HEK293T (cell line): ENCODE measurements around the gene SGMS1.
"Not testable (repeated sequence)": the region's sequence is repeated elsewhere in the genome, so short reads cannot be mapped to it uniquely, and the experiment has no call there.

ENCODE experiments used
- CTCF ChIA-PET: fragments of 350-600 bp; formaldehyde crosslinking; extraction: SDS; loops from one replicate; lab custom pipeline; 2021; ENCODE audit warnings: antibody characterized with exemption, inconsistent platforms; lab: Yijun Ruan, JAX
- POLR2A ChIA-PET: fragments of 350-600 bp; formaldehyde crosslinking; extraction: SDS; loops from one replicate; lab custom pipeline; 2020; ENCODE audit warnings: antibody characterized with exemption, inconsistent platforms; lab: Yijun Ruan, JAX
- DNase-seq: peaks from one replicate; pipeline ENCODE4 v3.0.0; 2012; ENCODE audit warnings: mixed read lengths; ENCODE audit errors: extremely low spot score
- ARNT ChIP-seq: fragments of 450-650 bp; IDR thresholded peaks from 2 replicates; pipeline ENCODE4 v1.6.1; 2017; ENCODE audit warnings: mild to moderate bottlenecking
- BHLHE40 ChIP-seq: fragments of 450-650 bp; IDR thresholded peaks from 2 replicates; pipeline ENCODE4 v1.6.1; 2016; ENCODE audit warnings: mild to moderate bottlenecking, moderate library complexity, borderline replicate concordance
- CTBP1 ChIP-seq: fragments of 450-650 bp; IDR thresholded peaks from 2 replicates; pipeline ENCODE4 v1.6.1; 2016; ENCODE audit warnings: borderline replicate concordance
- ELF4 ChIP-seq: fragments of 450-650 bp; IDR thresholded peaks from 2 replicates; pipeline ENCODE4 v1.6.1; 2017; ENCODE audit warnings: antibody characterized with exemption
- FOXA1 ChIP-seq: fragments of 450-650 bp; IDR thresholded peaks from 2 replicates; pipeline ENCODE4 v1.6.1; 2016; ENCODE audit warnings: mild to moderate bottlenecking
- FOXK2 ChIP-seq: fragments of 450-650 bp; IDR thresholded peaks from 2 replicates; pipeline ENCODE4 v1.6.1; 2016; ENCODE audit warnings: mild to moderate bottlenecking
- FOXM1 ChIP-seq: fragments of 450-650 bp; IDR thresholded peaks from 2 replicates; pipeline ENCODE4 v1.6.1; 2017; ENCODE audit warnings: mild to moderate bottlenecking, borderline replicate concordance
- HDGF ChIP-seq: fragments of 450-650 bp; IDR thresholded peaks from 2 replicates; pipeline ENCODE4 v1.6.1; 2017; ENCODE audit warnings: antibody characterized with exemption, borderline replicate concordance
- L3MBTL2 ChIP-seq: fragments of 450-650 bp; conservative IDR thresholded peaks from 2 replicates; pipeline ENCODE4 v1.6.1; 2016; ENCODE audit warnings: mild to moderate bottlenecking
- LEF1 ChIP-seq: fragments of 450-650 bp; IDR thresholded peaks from 2 replicates; pipeline ENCODE4 v1.6.1; 2017; ENCODE audit warnings: mild to moderate bottlenecking, borderline replicate concordance
- NFRKB ChIP-seq: fragments of 450-650 bp; IDR thresholded peaks from 2 replicates; pipeline ENCODE4 v1.6.1; 2016; ENCODE audit warnings: mild to moderate bottlenecking, moderate library complexity
- PKNOX1 ChIP-seq: fragments of 450-650 bp; IDR thresholded peaks from 2 replicates; pipeline ENCODE4 v1.6.1; 2016
- SP1 ChIP-seq: fragments of 450-650 bp; IDR thresholded peaks from 2 replicates; pipeline ENCODE4 v1.6.1; 2017
- SUZ12 ChIP-seq: fragments of 450-650 bp; IDR thresholded peaks from 2 replicates; pipeline ENCODE4 v1.6.1; 2016; ENCODE audit warnings: mild to moderate bottlenecking
- TARDBP ChIP-seq: fragments of 450-650 bp; IDR thresholded peaks from 2 replicates; pipeline ENCODE4 v1.6.1; 2016
- ZNF384 ChIP-seq: fragments of 450-650 bp; IDR thresholded peaks from 2 replicates; pipeline ENCODE4 v1.6.1; 2016

Gene SGMS1

GRCh38 chr10:50551894-50552293 lies 71.9 kb downstream of the SGMS1 start:
- DNase-seq, result no peak
- POLR2A ChIA-PET, result no interaction called here
- CTCF ChIA-PET, result no interaction called here
- TF ChIP-seq ARNT, result no peak

GRCh38 chr10:50550291-50550839 lies 73.4 kb downstream of the SGMS1 start:
- ChIA-PET CTCF (no interaction called here), POLR2A (no interaction called here)
- TF ChIP-seq ELF4 (no peak), HDGF (no peak), ARNT (no peak), SUZ12 (no peak)
- DNase-seq, result no peak

- POLR2A ChIA-PET, DNase-seq, CTCF ChIA-PET: not testable (repeated sequence)
Observed at GRCh38 chr10:50549186-50549585, 74.6 kb downstream of the SGMS1 start.

- POLR2A ChIA-PET, DNase-seq, CTCF ChIA-PET: not testable (repeated sequence)
Observed at GRCh38 chr10:50548481-50548880, 75.3 kb downstream of the SGMS1 start.

GRCh38 chr10:50546287-50546686 lies 77.5 kb downstream of the SGMS1 start:
- POLR2A ChIA-PET, CTCF ChIA-PET, DNase-seq: not testable (repeated sequence)

- ChIA-PET CTCF (no interaction called here), POLR2A (no interaction called here)
- DNase-seq, result no peak
- no peak for TF ChIP-seq ZNF384
- no peak for TF ChIP-seq SP1
- no peak for TF ChIP-seq BHLHE40
- no peak for TF ChIP-seq CTBP1
- TF ChIP-seq LEF1, result no peak
- TF ChIP-seq FOXK2, result no peak
- no peak for TF ChIP-seq TARDBP
- TF ChIP-seq L3MBTL2, result no peak
- no peak for TF ChIP-seq PKNOX1
Observed at GRCh38 chr10:50545846-50546245, 77.9 kb downstream of the SGMS1 start.

- no peak for DNase-seq
- TF ChIP-seq SUZ12, result no peak
- TF ChIP-seq BHLHE40, result no peak
- no peak for TF ChIP-seq HDGF
- no peak for TF ChIP-seq FOXK2
- TF ChIP-seq FOXM1, result no peak
- no peak for TF ChIP-seq FOXA1
- TF ChIP-seq LEF1, result no peak
- no peak for TF ChIP-seq L3MBTL2
- TF ChIP-seq PKNOX1, result no peak
- no peak for TF ChIP-seq CTBP1
- TF ChIP-seq SP1, result no peak
- no peak for TF ChIP-seq TARDBP
- no peak for TF ChIP-seq ELF4
- no peak for TF ChIP-seq ARNT
- CTCF ChIA-PET, result no interaction called here
- POLR2A ChIA-PET, result no interaction called here
Observed at GRCh38 chr10:50544857-50545429, 78.8 kb downstream of the SGMS1 start.

GRCh38 chr10:50544095-50544856 lies 79.5 kb downstream of the SGMS1 start:
- CTCF ChIA-PET, result no interaction called here

GRCh38 chr10:50542871-50543270 lies 80.9 kb downstream of the SGMS1 start:
- no peak for TF ChIP-seq CTBP1
- no peak for TF ChIP-seq ELF4
- TF ChIP-seq ARNT, result no peak
- TF ChIP-seq FOXM1, result no peak
- no peak for TF ChIP-seq BHLHE40
- no peak for TF ChIP-seq SP1
- TF ChIP-seq ZNF384, result no peak
- no peak for TF ChIP-seq NFRKB
- TF ChIP-seq HDGF, result no peak
- no peak for TF ChIP-seq FOXK2
- no peak for TF ChIP-seq TARDBP
- no peak for TF ChIP-seq FOXA1
- no peak for TF ChIP-seq L3MBTL2
- TF ChIP-seq SUZ12, result no peak
- DNase-seq, result no peak
- CTCF ChIA-PET, result no interaction called here
- POLR2A ChIA-PET, result no interaction called here

More at GRCh38 chr10:50544095-50544856, 79.5 kb downstream of the SGMS1 start:
- TF ChIP-seq ELF4, result no peak
- no peak for TF ChIP-seq TARDBP
- DNase-seq, result no peak
- POLR2A ChIA-PET, result no interaction called here
